Calu3 (cell line): ENCODE data around the gene XAB2. TPM values are rescaled to one million over a fixed set of nuclear protein-coding genes. Genes with fewer than 3 reads are reported as not detected.

Experiments
- microRNA-seq: library from miRNA; unstranded; fragments of <30 nt; microRNA quantifications from one replicate; pipeline ENCODE4 v1.2.0, GENCODE V29; 2022
- total RNA-seq: library from RNA; stranded (reverse); gene quantifications from 2 replicates; pipeline ENCODE4 v1.2.3, GENCODE V29; 2022

The XAB2 gene
- total RNA-seq, 1 experiment from 2014 or later: 33.0 TPM

Small RNA genes within 50 kb of the gene (microRNA-seq; reads per million reads assigned to microRNA genes)
- 2.5 reads per million for gene MIR6792

Other genes with a start within 250 kb of the XAB2 start
- 1.3 and 3.4 TPM in 2 replicates for gene PEX11G, start 140.5 kb downstream of the XAB2 start, total RNA-seq
- 22.6 and 23.8 TPM in 2 replicates for gene ZNF358, start 113.4 kb downstream of the XAB2 start, total RNA-seq
- 13.1 TPM in 2 replicates for gene MCOLN1, start 106.9 kb downstream of the XAB2 start, total RNA-seq
- 51.3 and 60.1 TPM in 2 replicates for gene PNPLA6, start 93.8 kb downstream of the XAB2 start, total RNA-seq
- gene CAMSAP3, start 33.7 kb downstream of the XAB2 start, total RNA-seq: 26.0 and 30.3 TPM in 2 replicates
- 77.6 and 81.3 TPM in 2 replicates for gene PET100, start 248 bp upstream of the XAB2 start, total RNA-seq
- gene PCP2, start 4.2 kb upstream of the XAB2 start, total RNA-seq: not detected in 2 replicates
- 132 and 150 TPM in 2 replicates for gene STXBP2, start 7.6 kb upstream of the XAB2 start, total RNA-seq
- not detected in 2 replicates for gene RETN, start 39.5 kb upstream of the XAB2 start, total RNA-seq
- not detected in 2 replicates for gene MCEMP1, start 47.5 kb upstream of the XAB2 start, total RNA-seq
- 82.4 and 87.3 TPM in 2 replicates for gene TRAPPC5, start 51.3 kb upstream of the XAB2 start, total RNA-seq
- gene FCER2, start 72.6 kb upstream of the XAB2 start, total RNA-seq: not detected in 2 replicates
- not detected in 2 replicates for gene CLEC4G, start 102.6 kb upstream of the XAB2 start, total RNA-seq
- not detected in 2 replicates for gene CD209, start 118.0 kb upstream of the XAB2 start, total RNA-seq
- gene CLEC4M, start 133.7 kb upstream of the XAB2 start, total RNA-seq: not detected in 2 replicates
- gene EVI5L, start 200.7 kb upstream of the XAB2 start, total RNA-seq: 12.2 and 12.5 TPM in 2 replicates
- gene PRR36, start 244.8 kb upstream of the XAB2 start, total RNA-seq: 10.8 and 11.7 TPM in 2 replicates